H1 (cell line): ENCODE data around the gene PFKP. TPM values are rescaled to one million over a fixed set of nuclear protein-coding genes. Genes with fewer than 3 reads are reported as not detected.

Experiments
- CTCF ChIA-PET: fragments of 300-600 bp; sonication (Branson Sonifier 250); formaldehyde crosslinking; loops from one replicate; lab custom pipeline; 2021; ENCODE audit not compliant: partially characterized antibody; lab: Charles Lee
- POLR2A ChIA-PET: fragments of 300-600 bp; sonication (Branson Sonifier 250); formaldehyde crosslinking; loops from one replicate; lab custom pipeline; 2021; ENCODE audit warnings: inconsistent platforms; ENCODE audit not compliant: partially characterized antibody; lab: Charles Lee
- DNase-seq, 2 experiments: peaks; one replicate each; pipeline versions ENCODE4 v3.0.0 to v3.0.0-alpha.2; 2010 to 2022; ENCODE audit warnings: low spot score in 2 of 2, low read depth in 1 of 2, mixed read lengths in 1 of 2
- FAIRE-seq: peaks from 2 replicates; lab custom pipeline; 2011; peaks lifted over from hg19 to GRCh38; lab: Jason Lieb, UNC
- H2AFZ ChIP-seq: 2 replicates; pipeline ENCODE4 v1.8.1; 2012; ENCODE audit warnings: low read length, inconsistent platforms
- H2AK5ac ChIP-seq: 2 replicates; pipeline ENCODE4 v1.6.1; 2013; ENCODE audit warnings: low read depth, low read length
- H2BK120ac ChIP-seq: replicated peaks from 2 replicates; pipeline ENCODE3; 2013; ENCODE audit warnings: low read depth, low read length, inconsistent platforms
- H2BK12ac ChIP-seq: 2 replicates; pipeline ENCODE4 v1.6.1; 2013; ENCODE audit warnings: low read depth, low read length
- H2BK15ac ChIP-seq: 2 replicates; pipeline ENCODE4 v1.6.1; 2013; ENCODE audit warnings: low read length
- H2BK20ac ChIP-seq: 2 replicates; pipeline ENCODE4 v1.6.1; 2013; ENCODE audit warnings: low read length
- H2BK5ac ChIP-seq: 2 replicates; pipeline ENCODE4 v1.6.1; 2013; ENCODE audit warnings: low read depth, low read length
- H3K14ac ChIP-seq: 2 replicates; pipeline ENCODE4 v1.6.1; 2013; ENCODE audit warnings: inconsistent platforms; ENCODE audit not compliant: insufficient read length
- H3K18ac ChIP-seq: 2 replicates; pipeline ENCODE4 v1.6.1; 2013; ENCODE audit warnings: low read length; ENCODE audit errors: extremely low read depth
- H3K23ac ChIP-seq: 2 replicates; pipeline ENCODE4 v1.6.1; 2013; ENCODE audit warnings: inconsistent platforms; ENCODE audit not compliant: insufficient read length
- H3K23me2 ChIP-seq: 2 replicates; pipeline ENCODE4 v1.6.1; 2013; ENCODE audit warnings: low read depth, low read length
- H3K27ac ChIP-seq: 2 replicates; pipeline ENCODE4 v1.6.1; 2011; ENCODE audit warnings: low read depth, low read length, inconsistent platforms
- H3K27me3 ChIP-seq, 4 experiments: replicated peaks in 1 of 4; 1 replicate in 1 of 4; 2 replicates in 3 of 4; pipeline versions ENCODE4 v1.6.1 to v1.8.1; 2011 to 2013; ENCODE audit warnings: low read length in 3 of 4, mild to moderate bottlenecking in 3 of 4, inconsistent platforms in 2 of 4, mixed read lengths in 2 of 4, moderate library complexity in 1 of 4; ENCODE audit not compliant: control insufficient read depth in 3 of 4, insufficient read depth in 3 of 4; ENCODE audit errors: extremely low read depth in 1 of 4
- H3K36me3 ChIP-seq, 4 experiments: 2 replicates each; pipeline versions ENCODE4 v1.6.1 to v1.8.1; 2011 to 2013; ENCODE audit warnings: mild to moderate bottlenecking in 4 of 4, low read length in 3 of 4, moderate library complexity in 2 of 4, control low read depth in 1 of 4, inconsistent platforms in 1 of 4; ENCODE audit not compliant: insufficient read depth in 4 of 4, control insufficient read depth in 2 of 4
- H3K4ac ChIP-seq: replicated peaks from 2 replicates; pipeline ENCODE3; 2013; ENCODE audit warnings: low read length, low read depth, mixed read lengths, inconsistent platforms; ENCODE audit not compliant: insufficient read length
- H3K4me1 ChIP-seq, 4 experiments: replicated peaks in 1 of 4; 1 replicate in 1 of 4; 2 replicates in 3 of 4; pipeline versions ENCODE4 v1.6.1 to v1.8.1; 2011 to 2013; ENCODE audit warnings: low read length in 3 of 4, inconsistent platforms in 2 of 4, mixed read lengths in 1 of 4; ENCODE audit not compliant: insufficient read depth in 4 of 4, control insufficient read depth in 3 of 4
- H3K4me2 ChIP-seq, 2 experiments: 2 replicates each; pipeline versions ENCODE4 v1.6.1 to v1.8.1; 2011 to 2013; ENCODE audit warnings: low read depth in 2 of 2, low read length in 2 of 2, control low read depth in 1 of 2, inconsistent platforms in 1 of 2, mild to moderate bottlenecking in 1 of 2; ENCODE audit not compliant: insufficient read depth in 1 of 2
- H3K4me3 ChIP-seq, 4 experiments: fragments of 200-600, 300-600 bp in 1 of 4; sonication (generic), shearing (Covaris generic), sonication (Bioruptor Twin) in 1 of 4; 2 replicates each; pipeline versions ENCODE4 v1.5.1 to v1.8.1; 2011 to 2016; ENCODE audit warnings: low read length in 4 of 4, low read depth in 3 of 4, control low read depth in 2 of 4, inconsistent platforms in 2 of 4, mild to moderate bottlenecking in 2 of 4, mixed read lengths in 1 of 4, moderate library complexity in 1 of 4; ENCODE audit not compliant: insufficient read depth in 2 of 4; ENCODE audit errors: extremely low read depth in 1 of 4
- H3K56ac ChIP-seq: replicated peaks from 2 replicates; pipeline ENCODE3; 2013; ENCODE audit warnings: low read depth, mild to moderate bottlenecking, mixed read lengths, low read length, inconsistent platforms; ENCODE audit not compliant: insufficient read length
- H3K79me1 ChIP-seq: 2 replicates; pipeline ENCODE4 v1.6.1; 2013; ENCODE audit warnings: low read depth, low read length, control low read depth
- H3K79me2 ChIP-seq, 2 experiments: 2 replicates each; pipeline versions ENCODE4 v1.6.1 to v1.8.1; 2012 to 2013; ENCODE audit warnings: low read length in 2 of 2, mild to moderate bottlenecking in 2 of 2, inconsistent platforms in 1 of 2; ENCODE audit not compliant: insufficient read depth in 2 of 2, control insufficient read depth in 1 of 2
- H3K9ac ChIP-seq, 4 experiments: replicated peaks in 1 of 4; 1 replicate in 1 of 4; 2 replicates in 3 of 4; pipeline versions ENCODE4 v1.6.1 to v1.8.1; 2011 to 2013; ENCODE audit warnings: low read depth in 3 of 4, low read length in 3 of 4, control low read depth in 2 of 4, mild to moderate bottlenecking in 2 of 4, moderate library complexity in 2 of 4, inconsistent platforms in 1 of 4; ENCODE audit errors: extremely low read depth in 1 of 4
- H3K9me3 ChIP-seq, 2 experiments: 2 replicates each; pipeline versions ENCODE4 v1.6.1 to v1.8.1; 2012 to 2013; ENCODE audit warnings: mild to moderate bottlenecking in 2 of 2, moderate library complexity in 2 of 2, control low read depth in 1 of 2, inconsistent platforms in 1 of 2, low read depth in 1 of 2, low read length in 1 of 2, mixed read lengths in 1 of 2; ENCODE audit not compliant: insufficient read depth in 2 of 2
- H4K20me1 ChIP-seq, 2 experiments: replicated peaks in 1 of 2; 2 replicates each; pipeline versions ENCODE3 to v1.8.1; 2011 to 2013; ENCODE audit warnings: inconsistent platforms in 2 of 2, low read length in 2 of 2, mild to moderate bottlenecking in 1 of 2; ENCODE audit not compliant: insufficient read depth in 2 of 2, control insufficient read depth in 1 of 2
- H4K5ac ChIP-seq: 2 replicates; pipeline ENCODE4 v1.6.1; 2013; ENCODE audit warnings: low read length, low read depth, mixed read lengths, inconsistent platforms; ENCODE audit not compliant: insufficient read length
- H4K8ac ChIP-seq: 2 replicates; pipeline ENCODE4 v1.8.0; 2013; ENCODE audit warnings: mild to moderate bottlenecking, moderate library complexity, low read length, inconsistent platforms; ENCODE audit not compliant: insufficient read depth; ENCODE audit errors: extremely low read depth
- H4K91ac ChIP-seq: replicated peaks from 2 replicates; pipeline ENCODE3; 2013; ENCODE audit warnings: low read length, mixed read lengths, inconsistent platforms; ENCODE audit not compliant: insufficient read length
- ATF3 ChIP-seq: IDR thresholded peaks from 2 replicates; pipeline ENCODE4 v1.6.1; 2011; ENCODE audit warnings: low read depth, mild to moderate bottlenecking, low read length; ENCODE audit not compliant: insufficient read depth
- BACH1 ChIP-seq: IDR thresholded peaks from 2 replicates; pipeline ENCODE4 v1.6.1; 2012; ENCODE audit warnings: low read length, improper control_type of control experiment
- CHD2 ChIP-seq: IDR thresholded peaks from 2 replicates; pipeline ENCODE4 v1.6.1; 2012; ENCODE audit warnings: low read length, improper control_type of control experiment
- EP300 ChIP-seq, 2 experiments: IDR thresholded peaks; 1 replicate in 1 of 2; 2 replicates in 1 of 2; pipeline ENCODE4 v1.6.1; 2011 to 2012; ENCODE audit warnings: low read depth in 2 of 2, low read length in 2 of 2, mild to moderate bottlenecking in 2 of 2, borderline replicate concordance in 1 of 2, inconsistent platforms in 1 of 2, moderate library complexity in 1 of 2
- GTF2F1 ChIP-seq: IDR thresholded peaks from 2 replicates; pipeline ENCODE4 v1.6.1; 2012; ENCODE audit warnings: low read depth, low read length, improper control_type of control experiment, borderline replicate concordance
- PHF8 ChIP-seq: fragments of 200-600 bp; sonication (generic); conservative IDR thresholded peaks from 2 replicates; pipeline ENCODE4 v1.7.1; 2012; ENCODE audit warnings: low read depth, mild to moderate bottlenecking, inconsistent platforms, low read length, moderate library complexity
- RBBP5 ChIP-seq: IDR thresholded peaks from 2 replicates; pipeline ENCODE4 v1.7.1; 2012; ENCODE audit warnings: low read depth, mild to moderate bottlenecking, inconsistent platforms, low read length, moderate library complexity, borderline replicate concordance
- SAP30 ChIP-seq: fragments of 300-600 bp; sonication (generic); IDR thresholded peaks from 2 replicates; pipeline ENCODE4 v1.7.1; 2012; ENCODE audit warnings: low read length, moderate library complexity, mild to moderate bottlenecking, inconsistent platforms; ENCODE audit not compliant: insufficient read depth, insufficient replicate concordance
- SP4 ChIP-seq: IDR thresholded peaks from 2 replicates; pipeline ENCODE4 v1.6.1; 2012; ENCODE audit warnings: low read length, inconsistent platforms
- SRF ChIP-seq: IDR thresholded peaks from 2 replicates; pipeline ENCODE4 v1.6.1; 2011; ENCODE audit warnings: mild to moderate bottlenecking, low read depth, low read length, moderate library complexity
- TAF1 ChIP-seq: IDR thresholded peaks from 2 replicates; pipeline ENCODE4 v1.6.1; 2011; ENCODE audit warnings: mild to moderate bottlenecking, low read depth, low read length
- WGBS, 2 experiments: shearing (Covaris generic) in 1 of 2; methylation state at CpG; one replicate each; pipeline versions ENCODE4 v1.1.6 to v1.1.7; 2013 to 2015; ENCODE audit warnings: low lambda C conversion rate in 2 of 2, mixed read lengths in 2 of 2, inconsistent platforms in 1 of 2, low coverage in 1 of 2, missing lambda C conversion rate in 1 of 2; ENCODE audit not compliant: insufficient replicate concordance in 2 of 2, insufficient coverage in 1 of 2, insufficient read length in 1 of 2; ENCODE audit errors: extremely low coverage in 1 of 2, missing lambda C conversion rate in 1 of 2; 5-methylcytosine and 5-hydroxymethylcytosine counted together
- polyA plus RNA-seq, 7 experiments: library from polyadenylated mRNA; depleted of rRNA in 3 of 7; stranded (reverse) in 5 of 7; unstranded in 2 of 7; fragments of >200 nt in 5 of 7; fragments of 200-250 nt in 2 of 7; gene quantifications; 1 replicate in 5 of 7; 2 replicates in 1 of 7; 4 replicates in 1 of 7; pipeline versions ENCODE4 v1.2.1 to v1.2.3, GENCODE V29; 2011 to 2013; ENCODE audit warnings: missing spikeins in 2 of 7, mixed read lengths in 2 of 7
- total RNA-seq: library from RNA; stranded (reverse); fragmentation: NEBNext Ultra II Directional; extraction: Animal tissue kit (Norgen Biotek cat#: 25700); gene quantifications from 2 replicates; pipeline ENCODE4 v1.2.1, GENCODE V29; 2021

The PFKP gene
- total and polyA plus RNA-seq, 2 of the 8 experiments (the other 6 are each of a cell fraction or from before 2014, with no cell fraction given), result 51.2 to 128 TPM

GRCh38 chr10:3109196-3109595 lies 41.8 kb downstream of the PFKP start:
- no peaks in the 10 kb centered on the region for H3K9me3 ChIP-seq
- H3K36me3 ChIP-seq, result peaks cover 31 to 79% (median 64%) of the 10 kb centered on the region in 4 experiments
- no peak overlapping the region; the same call in 1 of the 2 replicates for H2BK5ac ChIP-seq
- H3K14ac ChIP-seq, result no peak overlapping the region
- DNase-seq, result no peak
- no peaks in the 10 kb centered on the region for H3K27me3 ChIP-seq
- no peak overlapping the region for H3K56ac ChIP-seq
- no peak overlapping the region for H2BK12ac ChIP-seq
- no peak overlapping the region; the same call in 1 of the 2 replicates for H4K8ac ChIP-seq
- H3K4ac ChIP-seq, result no peak overlapping the region
- H3K4me3 ChIP-seq, result no peak overlapping the region
- no peak overlapping the region for H2BK120ac ChIP-seq
- ChIA-PET POLR2A (interaction anchor here (0.9 to 1.4 kb wide), 2 partner anchors 16 to 27 kb away, joined by 3 to 6 read pairs; no protein-coding TSS in a partner anchor), CTCF (interaction anchor here (1.2 kb wide), 1 partner anchor 11 kb away, joined by 4 read pairs; no protein-coding TSS in a partner anchor)
- no peak overlapping the region for H2AK5ac ChIP-seq
- no peak overlapping the region for H3K23ac ChIP-seq
- peaks cover 6% of the 10 kb centered on the region for H3K79me1 ChIP-seq
- TF ChIP-seq SP4, result no peak
- TF ChIP-seq TAF1, result no peak
- no peak for TF ChIP-seq EP300 (IDR thresholded peaks at IDR 0.05; ENCODE audit: borderline replicate concordance in 1 of 2, low read depth in 2 of 2, low read length in 2 of 2)
- TF ChIP-seq ATF3, result no peak
- no peak for TF ChIP-seq CHD2
- no peak for TF ChIP-seq PHF8
- TF ChIP-seq SAP30, result no peak
- no peak for TF ChIP-seq BACH1
- TF ChIP-seq GTF2F1, result no peak
- no peak for TF ChIP-seq SRF
- no peak for TF ChIP-seq RBBP5
- H3K4me1 ChIP-seq, result no peaks in the 10 kb centered on the region
- H3K18ac ChIP-seq, result no peak overlapping the region
- H2BK20ac ChIP-seq, result no peak overlapping the region
- H3K27ac ChIP-seq, result no peak overlapping the region
- 92% methylated on average over 21 of the region's 21 CpGs; no CpG with 5 or more reads in 1 of the 2 experiments for WGBS, 2 experiments
- H3K23me2 ChIP-seq, result no peaks in the 10 kb centered on the region; the same call in 1 of the 2 replicates
- peaks cover 4 to 17% of the 10 kb centered on the region in 2 experiments for H4K20me1 ChIP-seq
- H2AFZ ChIP-seq, result no peak overlapping the region
- FAIRE-seq, result no peak
- no peak overlapping the region for H4K91ac ChIP-seq
- H4K5ac ChIP-seq, result no peak overlapping the region
- 0 out of 4 replicates have a peak, but pooled peaks cover 2 to 3% of the 10 kb centered on the region in 2 experiments for H3K79me2 ChIP-seq
- H2BK15ac ChIP-seq, result no peak overlapping the region
- no peak overlapping the region for H3K4me2 ChIP-seq
- H3K9ac ChIP-seq, result no peak overlapping the region
